Left hindlimb (tissue), 1 donor: ENCODE measurements around the gene CCNY.
"Not testable (repeated sequence)": the region's sequence is repeated elsewhere in the genome, so short reads cannot be mapped to it uniquely, and the experiment has no call there.

Experiments
- DNase-seq: peaks from one replicate; pipeline ENCODE4 v3.0.0-alpha.2; 2018

CCNY gene

GRCh38 chr10:35334297-35334696 lies 2.0 kb upstream of the CCNY start:
- no peak for DNase-seq

DNA sequence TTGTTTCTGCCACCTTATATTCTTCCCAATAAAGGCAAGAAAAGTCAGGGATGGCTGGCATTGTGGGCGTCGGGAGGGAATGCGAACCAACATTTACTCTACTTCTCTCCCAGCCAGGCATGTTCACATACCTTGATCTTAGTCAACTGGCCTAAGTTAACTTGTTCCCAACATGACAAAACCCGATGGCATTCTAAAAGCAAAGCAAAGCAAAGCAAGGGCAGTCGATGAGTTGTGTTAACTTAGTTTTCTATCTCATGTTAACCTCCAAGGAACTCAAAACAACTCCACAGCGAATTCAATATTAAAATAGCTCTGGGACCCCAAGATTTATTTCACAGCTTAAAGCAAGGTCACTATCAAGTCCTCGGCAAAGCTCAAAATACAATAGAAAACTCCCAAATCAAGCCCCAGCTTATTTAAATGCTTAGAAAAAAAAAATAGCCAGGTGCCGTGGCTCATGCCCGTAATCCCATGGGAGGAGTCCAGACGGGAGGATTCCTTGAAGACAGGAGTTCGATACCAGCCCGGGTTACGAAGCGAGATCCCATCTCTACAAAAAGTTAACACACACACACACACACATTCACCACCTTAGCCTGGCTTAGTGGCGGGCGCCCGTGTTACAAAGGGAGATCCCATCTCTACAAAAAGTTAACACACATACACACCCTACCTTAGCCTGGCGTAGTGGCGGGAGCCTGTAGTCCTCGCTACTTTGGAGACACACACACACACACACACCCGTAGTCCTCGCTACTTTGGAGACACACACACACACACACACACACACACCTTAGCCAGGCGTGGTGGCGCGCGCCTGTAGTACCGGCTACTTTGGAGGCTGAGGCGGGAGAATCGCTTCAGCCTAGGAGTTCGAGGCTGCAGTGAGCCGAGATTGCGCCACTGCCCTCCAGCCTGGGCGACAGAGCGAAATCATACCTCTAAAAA lies 901 bp upstream of the CCNY start:
- peak; percentile 42 for DNase-seq

DNA sequence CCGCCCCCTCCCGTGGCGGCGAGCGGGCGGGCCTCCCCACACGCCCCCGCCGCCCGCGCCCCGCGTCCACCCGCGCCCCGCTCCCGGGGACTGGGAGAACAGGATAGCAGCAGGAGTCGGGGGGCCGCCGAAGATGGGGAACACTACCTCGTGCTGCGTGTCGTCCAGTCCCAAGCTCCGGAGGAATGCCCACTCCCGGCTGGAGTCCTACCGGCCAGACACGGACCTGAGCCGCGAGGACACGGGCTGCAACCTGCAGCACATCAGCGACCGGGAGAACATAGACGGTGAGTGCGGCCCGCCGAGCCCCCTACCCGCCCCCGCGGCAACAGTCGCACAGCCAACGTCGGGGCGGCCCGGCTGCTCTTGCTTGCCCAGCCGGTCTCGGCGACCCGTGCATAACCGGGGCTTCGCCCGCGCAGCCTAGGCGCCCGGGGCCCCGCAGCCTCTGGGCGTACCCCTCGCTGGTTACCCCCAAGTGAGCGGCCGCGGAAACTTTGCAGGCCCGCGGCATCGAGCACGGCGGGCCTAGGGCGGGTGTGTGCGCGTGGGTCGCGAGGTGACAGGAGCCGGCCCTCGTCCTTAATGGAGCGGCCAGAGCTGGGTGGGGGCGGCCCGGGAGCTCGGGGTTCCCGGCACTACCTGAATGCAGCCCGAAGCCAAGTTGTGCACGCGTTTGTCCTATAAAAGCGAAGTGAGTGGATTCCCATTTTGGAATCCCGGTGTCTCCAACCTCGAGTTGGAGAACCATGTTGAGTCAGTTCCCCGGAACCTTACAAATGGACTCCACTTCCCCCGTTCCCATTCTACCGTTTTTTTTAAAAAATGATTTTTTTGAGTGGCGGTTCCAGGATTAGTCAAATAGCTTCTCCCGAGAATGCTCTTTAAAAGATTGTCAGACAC lies 863 bp downstream of the CCNY start:
- DNase-seq: peak; percentile 63

DNA sequence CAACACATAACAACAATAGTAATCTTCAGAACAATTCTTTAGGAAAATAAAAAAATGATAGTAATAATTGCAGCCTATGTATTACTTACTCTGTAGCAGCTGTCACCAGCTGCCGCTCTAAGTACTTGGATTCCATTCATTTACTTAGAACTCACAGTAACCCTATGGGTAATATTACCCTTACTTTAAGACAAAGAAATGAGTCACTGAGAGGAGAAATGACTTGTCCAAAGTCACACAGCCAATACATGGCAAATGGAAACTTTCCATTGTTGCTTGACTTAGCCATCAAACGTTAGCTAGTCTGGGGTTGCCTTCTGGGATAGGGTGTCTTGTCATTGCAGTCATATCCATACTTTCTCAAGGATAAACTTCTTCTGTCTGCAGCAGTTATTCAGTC lies 3.6 kb downstream of the CCNY start:
- DNase-seq: no peak

- DNase-seq: no peak
These were observed 4.7 kb downstream of the CCNY start for GRCh38 chr10:35340975-35341374.

- no peak for DNase-seq
These were observed 5.2 kb downstream of the CCNY start for GRCh38 chr10:35341521-35341920.

- DNase-seq: no peak
These were observed 6.0 kb downstream of the CCNY start for GRCh38 chr10:35342183-35342753.

GRCh38 chr10:35343739-35344138 lies 7.4 kb downstream of the CCNY start:
- no peak for DNase-seq

- no peak for DNase-seq
These were observed 9.1 kb downstream of the CCNY start for GRCh38 chr10:35345383-35345742.

- no peak for DNase-seq
These were observed 9.9 kb downstream of the CCNY start for GRCh38 chr10:35346248-35346647.

GRCh38 chr10:35347121-35347562 lies 10.8 kb downstream of the CCNY start:
- no peak for DNase-seq

DNA sequence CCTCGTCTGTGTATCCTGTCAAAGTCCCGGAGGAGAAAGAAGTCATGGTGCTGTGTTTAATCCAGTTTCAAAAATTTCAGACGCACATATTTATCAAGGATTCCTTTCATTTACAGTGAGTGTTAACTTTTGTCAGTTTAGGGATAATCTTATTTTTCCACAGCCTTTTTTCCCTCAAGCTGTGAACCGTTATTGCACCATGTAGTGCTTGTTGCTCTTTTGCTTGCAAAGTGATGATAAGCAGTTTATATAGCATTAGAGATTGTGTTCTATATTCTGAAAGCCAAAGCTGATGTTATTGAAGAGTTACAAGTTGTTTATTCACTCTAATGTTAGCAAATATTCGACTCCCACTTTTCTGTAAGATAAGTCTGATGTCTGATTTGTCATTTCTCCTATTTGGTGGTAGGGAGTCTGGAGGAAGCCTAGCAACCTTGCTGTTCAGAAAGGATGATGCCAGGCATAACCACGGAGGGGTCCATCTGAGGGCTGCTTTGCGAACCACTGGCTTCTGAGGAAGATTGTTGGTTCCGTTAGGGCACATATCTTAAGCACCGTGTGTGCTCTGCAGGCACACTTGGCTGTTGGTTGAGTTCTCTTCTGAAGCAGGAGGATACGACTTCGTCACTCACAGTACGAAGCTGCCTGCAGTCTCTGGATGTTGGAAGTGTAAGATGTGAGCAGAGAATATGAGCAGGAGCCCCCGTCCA lies 11.7 kb downstream of the CCNY start:
- no peak for DNase-seq

GRCh38 chr10:35348609-35349388 lies 12.5 kb downstream of the CCNY start:
- no peak for DNase-seq

DNA sequence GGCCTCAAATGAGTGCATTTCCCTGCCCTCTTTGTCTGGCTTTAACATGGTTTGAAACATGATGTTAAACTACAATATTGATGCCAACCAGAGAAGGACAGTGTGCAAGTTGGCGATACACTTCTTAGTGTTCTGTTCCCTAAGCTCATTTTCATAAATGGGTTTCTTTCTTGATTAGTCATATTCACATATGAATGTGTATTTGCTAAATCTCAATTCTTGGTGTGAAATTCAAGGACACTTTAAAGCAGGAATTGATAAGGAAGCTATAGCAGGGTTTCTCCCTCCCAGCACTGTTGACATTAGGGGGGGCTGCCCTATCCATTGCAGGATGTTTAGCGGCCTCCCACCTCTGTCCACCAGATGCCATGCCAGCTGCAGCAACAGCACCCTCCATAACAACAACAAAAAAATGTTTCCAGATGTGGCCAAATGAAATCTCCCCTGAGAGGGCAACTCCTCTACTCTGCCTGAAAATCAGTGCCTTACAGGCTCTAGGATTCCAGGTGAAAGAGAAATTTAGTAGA lies 13.1 kb downstream of the CCNY start:
- DNase-seq: no peak

DNA sequence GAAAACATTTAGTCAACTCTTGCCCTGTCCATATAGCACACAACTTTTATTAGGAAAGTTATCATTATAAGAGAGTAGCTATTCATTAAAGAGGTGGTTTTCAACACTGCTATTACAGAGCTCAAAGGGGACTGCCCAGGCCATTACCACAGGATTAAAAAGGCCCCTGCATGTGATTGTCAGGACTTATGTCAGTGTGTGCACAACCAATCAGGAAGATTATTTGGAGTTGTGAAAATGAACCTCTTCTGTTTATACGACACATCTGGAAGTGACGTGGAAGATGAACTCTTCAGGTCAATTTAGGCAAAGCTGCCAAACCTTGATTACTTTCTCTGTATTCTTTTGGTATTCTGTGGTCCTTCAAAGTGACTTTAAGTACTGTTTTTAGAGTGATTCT lies 14.7 kb downstream of the CCNY start:
- DNase-seq: no peak

DNA sequence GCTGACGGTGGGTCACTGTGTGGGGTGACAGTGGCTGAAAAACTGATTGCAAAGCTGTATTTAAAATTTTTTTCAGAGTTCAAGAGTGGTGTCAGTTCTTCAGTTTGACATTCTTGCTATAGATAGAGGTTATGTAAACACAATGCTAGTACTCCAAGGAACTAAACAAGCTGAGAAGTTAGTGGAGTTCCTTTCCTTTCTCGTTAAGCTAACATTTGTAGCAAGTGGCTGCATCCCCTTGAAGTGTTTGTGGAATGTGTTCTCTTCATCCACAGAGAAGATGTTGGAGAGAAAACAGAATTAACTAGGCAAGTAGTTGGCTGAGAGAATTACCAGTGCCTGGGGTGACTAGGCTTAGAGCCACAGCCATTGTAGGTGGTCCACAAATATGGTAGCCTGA lies 15.8 kb downstream of the CCNY start:
- DNase-seq: no peak

- no peak for DNase-seq
These were observed 16.2 kb downstream of the CCNY start for GRCh38 chr10:35352512-35352911.

GRCh38 chr10:35353395-35353794 lies 17.1 kb downstream of the CCNY start:
- no peak for DNase-seq

GRCh38 chr10:35353805-35354204 lies 17.5 kb downstream of the CCNY start:
- no peak for DNase-seq

GRCh38 chr10:35354257-35354656 lies 17.9 kb downstream of the CCNY start:
- DNase-seq: not testable (repeated sequence)

DNA sequence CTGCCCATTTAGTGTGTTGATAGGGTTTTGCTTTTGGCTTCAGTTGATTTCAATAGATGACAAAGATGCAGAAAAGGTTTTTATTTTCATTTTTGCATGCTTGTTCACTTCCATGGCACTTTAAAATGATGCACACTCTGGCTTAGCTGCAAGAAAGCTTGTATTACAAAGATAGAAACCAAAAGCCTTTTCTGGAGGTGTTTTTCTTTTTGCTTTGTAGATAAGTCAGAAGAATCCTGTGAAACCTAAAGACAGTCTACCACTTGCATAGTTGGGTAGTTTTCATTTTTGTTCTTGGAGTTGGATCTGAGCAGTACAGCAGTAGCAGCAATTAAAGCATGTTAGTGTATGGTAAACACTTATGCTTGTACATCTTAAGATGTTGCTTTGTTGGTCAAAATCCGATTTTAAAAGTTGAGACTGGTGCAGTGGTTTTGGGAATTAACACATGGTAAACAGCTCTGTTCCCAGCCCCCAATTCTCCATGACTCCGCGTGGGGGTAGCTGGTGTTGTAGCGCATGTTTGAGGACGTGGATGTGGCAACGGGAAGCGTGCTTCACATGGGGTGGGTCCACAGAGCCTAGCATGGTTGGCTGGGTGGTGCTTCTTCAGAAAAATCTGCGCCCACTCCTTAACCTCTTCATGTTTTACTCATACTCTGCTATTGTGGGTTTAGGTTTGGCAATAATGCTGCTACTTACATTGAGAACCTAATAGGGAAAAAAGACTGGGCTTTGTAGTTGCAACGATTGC lies 19.8 kb downstream of the CCNY start:
- no peak for DNase-seq
